ENCODE data around the gene NEFH.

- TF ChIP-seq CTCF (IDR thresholded peaks at IDR 0.05) (no peak), POLR2A (IDR thresholded peaks at IDR 0.05) (no peak), POLR2AphosphoS5 (IDR thresholded peaks at IDR 0.05) (no peak), EP300 (IDR thresholded peaks at IDR 0.05; ENCODE audit: low read depth) (no peak)
Measured at GRCh38 chr22:29458551-29458950, 21.5 kb upstream of the NEFH start.

Measured in transverse colon (tissue), 4 donors.